K562 treated with DMSO at 1 percent for 48 hours (cell line): ENCODE results near the gene NUDT6. TPM values are rescaled to one million over a fixed set of nuclear protein-coding genes. Genes with fewer than 3 reads are reported as not detected.

Source experiments
- total RNA-seq: library from RNA; unstranded; fragments of 300-600 nt; gene quantifications from 2 replicates; pipeline ENCODE4 v1.2.3, GENCODE V29; 2022; ENCODE audit warnings: low replicate concordance; ENCODE audit errors: extremely low read depth

Gene NUDT6
- not detected in 2 replicates for total RNA-seq

GRCh38 chr4:122921971-122922876 lies at the start of gene NUDT6:
Gene NUDT6 (minus strand): TSS chr4:122922597. CDS start chr4:122922572, 25 bp downstream.

Other genes with a start within 250 kb of the NUDT6 start
- gene BBS12, start 189.9 kb downstream of the NUDT6 start, total RNA-seq = not detected in 2 replicates
- not detected in 2 replicates for gene FGF2, start 95.8 kb downstream of the NUDT6 start, total RNA-seq